DND-41 (cell line): ENCODE data around the gene ACIN1.

Experiments used
- CTCF ChIP-seq: IDR thresholded peaks from 2 replicates; pipeline ENCODE4 v1.5.1; 2012; ENCODE audit warnings: borderline replicate concordance, low read length, moderate library complexity, mild to moderate bottlenecking; ENCODE audit not compliant: poor library complexity, severe bottlenecking; ENCODE audit errors: extremely low read depth
- EZH2 ChIP-seq: IDR thresholded peaks from 3 replicates; pipeline ENCODE4 v1.6.1; 2012; ENCODE audit warnings: borderline replicate concordance, low read depth, mild to moderate bottlenecking, moderate library complexity, low read length, inconsistent platforms; ENCODE audit not compliant: severe bottlenecking

- no peak for TF ChIP-seq CTCF
- no peak for TF ChIP-seq EZH2
Measured at GRCh38 chr14:23024612-23025075, 70.3 kb downstream of the ACIN1 start.
